Right lobe of liver (tissue), 4 donors: ENCODE data around the gene CDH6.

Experiments
- POLR2A ChIP-seq: fragments of 450-650 bp; IDR thresholded peaks from one replicate; pipeline ENCODE4 v1.6.1; 2017; ENCODE audit warnings: antibody characterized with exemption, mild to moderate bottlenecking
- TF ChIP-seq, protein P1 (sequence below), 4 donors: fragments of 200-600 bp in 3 of 4; fragments of 450-650 bp in 1 of 4; IDR thresholded peaks; one replicate each; pipeline versions ENCODE4 v1.5.1 to v1.8.0; 2016 to 2022; ENCODE audit warnings: antibody characterized with exemption in 4 of 4, mild to moderate bottlenecking in 2 of 4
- donor health status: DM: no; HTN: no; CAD: no.
- donor health status: DM: no; HTN: no; CAD: no.
- donor health status: DM: no; HTN: yes; CAD: no.

DNA sequence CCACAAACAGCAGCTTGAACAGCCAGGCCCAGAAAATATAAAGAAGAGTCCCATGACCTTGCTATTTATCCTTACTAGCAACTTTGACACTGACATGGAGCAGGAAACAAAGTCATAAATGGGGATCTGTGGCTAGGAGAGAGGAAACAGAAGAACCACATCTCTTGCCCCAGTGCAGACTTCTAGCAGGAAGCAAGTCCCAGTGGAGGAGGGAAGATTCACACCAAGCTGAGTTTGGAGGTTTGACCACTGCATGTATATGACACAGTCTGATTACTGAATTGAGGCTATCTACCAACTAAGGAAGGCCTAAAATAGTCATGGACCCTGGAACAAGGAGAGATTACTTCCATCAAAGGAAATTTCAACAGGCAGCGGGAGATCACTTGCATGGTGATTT lies 51.4 kb downstream of the CDH6 start:
- TF ChIP-seq POLR2A: no peak
- TF ChIP-seq, protein P1, sequence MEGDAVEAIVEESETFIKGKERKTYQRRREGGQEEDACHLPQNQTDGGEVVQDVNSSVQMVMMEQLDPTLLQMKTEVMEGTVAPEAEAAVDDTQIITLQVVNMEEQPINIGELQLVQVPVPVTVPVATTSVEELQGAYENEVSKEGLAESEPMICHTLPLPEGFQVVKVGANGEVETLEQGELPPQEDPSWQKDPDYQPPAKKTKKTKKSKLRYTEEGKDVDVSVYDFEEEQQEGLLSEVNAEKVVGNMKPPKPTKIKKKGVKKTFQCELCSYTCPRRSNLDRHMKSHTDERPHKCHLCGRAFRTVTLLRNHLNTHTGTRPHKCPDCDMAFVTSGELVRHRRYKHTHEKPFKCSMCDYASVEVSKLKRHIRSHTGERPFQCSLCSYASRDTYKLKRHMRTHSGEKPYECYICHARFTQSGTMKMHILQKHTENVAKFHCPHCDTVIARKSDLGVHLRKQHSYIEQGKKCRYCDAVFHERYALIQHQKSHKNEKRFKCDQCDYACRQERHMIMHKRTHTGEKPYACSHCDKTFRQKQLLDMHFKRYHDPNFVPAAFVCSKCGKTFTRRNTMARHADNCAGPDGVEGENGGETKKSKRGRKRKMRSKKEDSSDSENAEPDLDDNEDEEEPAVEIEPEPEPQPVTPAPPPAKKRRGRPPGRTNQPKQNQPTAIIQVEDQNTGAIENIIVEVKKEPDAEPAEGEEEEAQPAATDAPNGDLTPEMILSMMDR (IDR thresholded peaks at IDR 0.05): no peak
